GM21423 (cell line): ENCODE results near the gene SPOUT1.
A peak's percentile ranks its signal among the peaks of the same experiment; 100 is the strongest.
"Not testable (repeated sequence)": the region's sequence is repeated elsewhere in the genome, so short reads cannot be mapped to it uniquely, and the experiment has no call there.

Source experiments
- ATAC-seq: cut with Tn5 transposase; IDR thresholded peaks from one replicate; pipeline ENCODE4 v1.9.1; 2021; ENCODE audit warnings: mild to moderate bottlenecking, moderate library complexity; ENCODE audit not compliant: unreplicated experiment

The SPOUT1 gene

DNA sequence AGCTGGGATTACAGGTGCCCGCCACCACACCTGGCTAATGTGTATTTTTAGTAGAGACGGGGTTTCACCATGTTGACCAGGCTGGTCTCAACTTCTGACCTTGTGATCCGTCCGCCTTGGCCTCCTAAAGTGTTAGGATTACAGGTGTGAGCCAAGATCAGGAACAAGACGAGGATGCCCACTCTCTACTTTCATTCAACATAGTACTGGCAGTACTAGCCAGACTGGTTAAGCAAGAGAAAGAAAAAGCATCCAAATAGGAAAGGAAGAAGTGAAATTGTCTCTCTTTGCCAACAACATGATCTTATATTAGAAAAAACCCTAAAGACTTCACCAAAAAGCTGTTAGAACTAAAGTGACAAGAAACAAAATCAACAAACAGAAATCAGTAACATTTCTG lies 18.7 kb downstream of the SPOUT1 start:
- no peak for ATAC-seq

DNA sequence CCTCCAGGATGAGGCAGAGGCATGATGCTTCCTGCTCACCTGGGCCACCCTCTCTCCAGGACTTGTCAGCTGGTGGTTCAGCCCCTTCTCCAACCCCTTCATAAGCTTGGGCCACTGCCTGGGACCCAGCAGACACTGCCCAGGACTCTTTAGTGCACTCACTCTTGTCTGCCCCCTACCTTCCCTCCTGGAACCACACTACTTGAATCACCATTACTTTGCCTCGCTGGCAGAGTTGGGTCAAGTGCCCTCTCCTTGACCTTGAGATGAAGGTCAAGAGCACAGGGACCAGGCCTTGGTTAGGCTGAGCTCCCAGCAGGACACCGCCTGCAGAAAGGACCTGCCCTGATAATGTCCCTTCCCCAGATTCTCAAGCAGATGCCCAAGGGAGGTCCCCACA lies 19.8 kb downstream of the SPOUT1 start:
- no peak for ATAC-seq

DNA sequence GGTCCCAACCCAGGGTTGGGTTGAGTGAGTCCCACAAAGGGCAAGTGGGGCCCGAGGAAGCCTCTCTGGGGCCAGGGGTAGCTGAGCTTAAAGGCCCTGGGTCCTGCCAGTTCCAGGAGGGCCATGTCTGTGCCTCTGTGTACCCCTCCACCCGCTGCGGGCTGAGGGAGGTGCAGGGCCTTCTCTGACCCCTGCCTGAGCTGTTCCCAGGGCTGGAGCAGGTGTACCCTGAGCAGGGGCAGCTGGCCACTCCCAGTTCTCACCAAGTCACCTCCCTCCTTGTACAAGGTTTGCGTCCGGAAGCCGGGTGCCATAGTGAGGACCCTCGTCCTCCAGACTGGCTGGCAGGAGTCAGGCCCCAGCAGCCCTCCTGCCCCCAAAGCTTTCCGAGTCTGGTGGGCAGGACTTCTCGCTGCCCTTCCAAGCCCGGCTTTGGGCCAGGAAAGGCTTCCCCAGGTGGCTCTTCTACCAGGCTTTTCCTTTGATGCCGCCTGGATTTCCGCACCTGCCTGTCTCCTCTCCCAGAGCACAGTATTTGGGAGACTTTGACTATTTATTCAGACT lies 20.5 kb downstream of the SPOUT1 start:
- ATAC-seq: no peak

DNA sequence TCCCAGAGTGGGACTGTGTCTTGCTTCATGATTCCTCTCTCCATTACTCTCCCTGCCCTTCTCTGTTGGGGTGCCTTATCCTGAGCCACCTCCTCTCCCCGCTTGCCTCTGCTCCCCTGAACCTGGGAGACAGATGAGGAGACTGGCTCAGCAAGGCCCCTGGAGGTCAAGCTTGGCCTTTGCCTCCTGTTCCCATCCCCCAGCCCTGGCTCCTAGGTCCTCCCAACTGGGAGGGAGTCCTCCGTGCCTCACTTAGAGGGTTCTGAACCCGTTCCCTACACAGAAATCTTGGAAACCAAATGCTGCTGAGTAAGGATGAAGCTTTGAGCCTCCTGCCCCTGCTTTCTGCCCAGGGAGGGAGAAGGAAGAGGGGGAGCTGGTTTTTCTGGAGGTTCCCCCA lies 21.1 kb downstream of the SPOUT1 start:
- no peak for ATAC-seq

DNA sequence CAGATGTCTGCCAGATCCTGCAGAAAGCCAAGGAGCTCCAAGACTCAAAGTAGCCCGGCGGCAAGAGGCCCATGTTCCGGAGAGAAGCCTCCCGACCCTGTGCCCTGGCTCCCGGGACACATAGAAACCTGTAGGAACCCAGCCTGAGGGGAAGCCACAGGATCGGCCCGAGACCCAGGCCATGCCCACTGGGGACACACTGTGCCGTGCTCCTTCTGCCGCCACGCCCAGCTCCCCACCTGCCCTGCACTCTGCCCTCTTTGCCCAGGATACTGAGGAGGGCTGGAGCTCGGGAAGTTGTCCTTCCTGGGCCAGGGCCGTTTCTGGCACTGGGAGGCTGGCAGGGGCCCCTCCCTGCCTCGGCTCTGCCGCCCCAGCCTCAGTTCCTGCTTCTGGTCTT lies 21.8 kb downstream of the SPOUT1 start:
- ATAC-seq: no peak

DNA sequence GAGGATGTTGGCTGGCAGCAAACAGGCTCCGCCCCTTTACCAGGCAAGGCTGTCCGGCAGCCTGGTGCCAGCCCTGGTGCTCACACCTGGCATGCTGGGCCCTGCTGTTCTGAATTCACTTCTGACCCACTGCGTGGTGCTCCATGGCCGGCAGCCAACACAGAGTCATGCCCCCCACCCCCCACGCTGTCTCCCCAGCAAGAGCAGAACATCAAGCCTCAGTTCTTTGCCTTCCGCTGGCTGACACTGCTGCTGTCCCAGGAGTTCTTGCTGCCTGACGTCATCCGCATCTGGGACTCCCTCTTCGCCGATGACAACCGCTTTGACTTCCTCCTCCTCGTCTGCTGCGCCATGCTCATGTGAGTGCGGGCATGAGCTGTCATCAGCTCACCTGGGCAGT lies 23.9 kb downstream of the SPOUT1 start:
- no peak for ATAC-seq

DNA sequence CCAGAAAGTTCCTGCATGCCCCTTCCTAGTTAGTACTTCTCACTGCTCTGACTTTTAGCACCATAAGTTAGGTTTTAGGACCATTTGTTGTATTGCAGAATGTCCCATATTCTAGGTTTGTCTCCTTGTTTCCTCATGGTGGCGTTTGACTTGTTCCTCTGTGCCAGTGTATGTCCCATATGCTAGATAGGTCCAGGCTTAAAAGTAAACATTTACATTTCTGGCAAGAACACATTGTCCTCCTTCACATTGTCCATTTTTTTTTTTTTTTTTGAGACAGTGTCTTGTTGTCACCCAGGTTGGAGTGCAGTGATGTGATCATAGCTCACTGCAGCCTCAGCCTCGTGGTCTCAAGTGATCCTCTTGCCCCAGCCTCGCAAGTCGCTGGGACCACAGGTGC lies 27.1 kb downstream of the SPOUT1 start:
- ATAC-seq: no peak

DNA sequence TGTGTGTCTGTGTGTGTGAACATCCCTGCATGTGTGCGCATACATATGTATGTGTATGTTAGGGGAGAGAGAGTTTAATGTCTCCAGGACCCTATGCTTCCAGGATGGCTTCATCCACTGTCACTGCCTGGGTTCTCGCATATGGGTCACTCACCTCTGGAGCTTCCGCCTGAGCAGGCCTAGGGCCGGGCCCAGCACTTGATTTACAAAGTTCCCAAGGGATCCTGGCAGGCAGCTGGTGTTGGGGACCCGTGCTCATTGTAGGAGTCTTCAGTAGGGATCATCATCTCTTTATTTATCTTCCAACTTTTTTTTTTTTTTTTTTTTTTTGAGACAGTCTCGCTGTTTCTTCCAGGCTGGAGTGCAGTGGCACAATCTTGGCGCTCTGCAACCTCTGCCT lies 29.5 kb downstream of the SPOUT1 start:
- ATAC-seq: no peak

DNA sequence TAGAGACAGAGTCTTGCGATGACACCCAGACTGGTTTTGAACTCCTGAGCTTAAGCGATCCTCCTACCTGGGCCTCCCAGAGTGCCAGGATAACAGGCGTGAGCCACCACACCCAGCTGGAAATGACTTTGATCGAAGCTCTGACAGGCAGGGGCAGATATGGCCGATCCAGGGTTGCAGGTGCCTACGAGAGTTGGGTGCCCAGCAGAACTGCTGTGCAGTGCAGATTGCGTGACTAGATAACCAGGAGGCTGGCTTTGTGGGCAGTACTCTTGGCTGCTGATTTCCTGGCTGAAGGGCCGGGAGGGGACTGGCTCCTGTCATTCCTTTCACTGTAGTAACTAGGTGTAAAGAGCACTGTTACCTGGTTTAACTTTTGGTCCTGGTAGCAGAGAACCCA lies 30.7 kb downstream of the SPOUT1 start:
- no peak for ATAC-seq

DNA sequence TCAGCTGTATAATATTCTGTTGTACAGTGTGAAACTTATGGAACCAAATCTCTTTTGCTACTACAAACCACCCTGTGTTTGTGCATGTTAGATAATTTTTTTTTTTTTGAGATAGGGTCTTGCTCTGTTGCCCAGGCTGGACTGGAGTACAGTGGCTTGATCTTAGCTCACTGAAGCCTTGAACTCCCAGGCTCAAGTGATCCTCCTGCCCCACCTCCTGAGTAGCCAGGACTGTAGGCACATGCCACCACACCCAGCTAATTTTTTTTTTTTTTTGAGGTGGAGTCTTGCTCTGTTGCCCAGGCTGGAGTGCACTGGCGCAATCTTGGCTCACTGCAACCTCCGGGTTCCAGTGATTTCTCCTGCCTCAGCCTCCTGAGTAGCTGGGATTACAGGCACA lies 34.6 kb downstream of the SPOUT1 start:
- not testable (repeated sequence) for ATAC-seq

DNA sequence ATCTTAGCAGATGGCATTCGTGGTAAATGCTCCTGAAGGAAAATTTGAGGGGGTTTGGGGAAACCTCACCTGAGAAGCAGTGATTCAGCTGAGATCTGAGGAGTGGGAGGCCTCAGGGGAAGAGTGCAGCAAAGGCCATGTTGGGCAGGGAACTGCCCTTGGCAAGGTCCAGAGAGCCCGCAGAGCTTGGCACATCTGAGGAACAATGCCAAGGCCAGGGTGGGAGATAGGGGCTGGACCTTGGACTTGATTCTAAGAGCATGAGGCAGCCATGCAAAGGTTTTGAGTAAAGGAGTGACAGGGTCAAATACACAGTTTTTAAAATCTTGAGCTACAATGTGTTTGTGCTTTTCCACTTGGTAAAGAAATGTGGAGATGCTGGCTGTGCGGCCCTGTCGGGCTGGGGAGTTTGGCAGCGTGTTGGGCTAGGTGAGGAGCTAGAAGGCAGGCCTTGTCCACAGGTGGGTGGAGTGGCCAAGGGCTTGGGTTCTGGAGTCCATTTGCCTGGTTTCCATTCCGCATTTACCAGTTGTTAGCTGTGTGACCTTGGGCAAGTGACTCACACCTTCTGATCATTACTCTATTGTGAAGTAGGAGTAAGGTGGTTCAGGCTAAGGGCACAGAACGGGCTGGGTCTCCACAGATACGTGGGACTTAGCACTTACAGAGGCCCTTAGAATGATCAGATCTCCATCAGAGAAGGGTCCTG lies 36.5 kb downstream of the SPOUT1 start:
- ATAC-seq: no peak

DNA sequence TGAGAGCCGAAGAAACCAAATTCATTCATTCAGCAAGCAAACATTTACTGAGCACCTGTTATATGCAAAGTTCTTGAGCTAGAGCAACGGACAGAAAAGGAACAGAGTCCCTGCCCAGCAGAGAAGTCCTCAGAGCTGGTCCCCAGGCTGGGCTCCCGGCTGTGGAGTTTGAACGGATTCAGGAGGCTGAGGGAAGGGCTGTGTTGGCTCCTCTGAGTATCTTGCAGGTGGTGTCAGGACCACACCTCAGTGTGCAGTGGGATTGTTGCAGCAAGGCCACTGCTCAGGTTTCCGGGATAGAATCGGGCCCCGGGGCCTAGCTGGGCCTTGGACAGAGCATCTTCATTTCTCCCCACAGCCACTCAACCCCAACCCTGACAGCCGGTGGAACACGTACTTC lies 37.5 kb downstream of the SPOUT1 start:
- no peak for ATAC-seq

DNA sequence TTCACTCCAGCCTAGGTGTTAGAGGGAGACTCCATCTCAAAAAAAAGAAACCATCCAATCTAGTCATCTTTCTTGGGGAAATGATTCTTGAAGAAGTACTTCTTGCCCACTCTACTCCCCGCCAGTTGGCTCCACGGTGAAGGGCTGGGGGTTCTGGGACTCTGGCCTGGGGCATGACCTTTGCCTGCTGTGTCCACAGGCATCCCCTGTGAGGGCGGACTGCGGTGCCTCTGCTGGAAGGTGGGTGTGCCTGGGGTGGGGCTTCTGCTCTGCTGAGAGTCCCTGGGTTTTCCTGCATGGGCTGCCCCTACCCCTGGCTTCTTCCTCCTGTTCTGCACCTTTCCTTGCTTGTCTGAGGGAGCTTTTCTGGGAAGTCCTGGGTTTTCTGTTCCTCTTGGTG lies 39.1 kb downstream of the SPOUT1 start:
- no peak for ATAC-seq

DNA sequence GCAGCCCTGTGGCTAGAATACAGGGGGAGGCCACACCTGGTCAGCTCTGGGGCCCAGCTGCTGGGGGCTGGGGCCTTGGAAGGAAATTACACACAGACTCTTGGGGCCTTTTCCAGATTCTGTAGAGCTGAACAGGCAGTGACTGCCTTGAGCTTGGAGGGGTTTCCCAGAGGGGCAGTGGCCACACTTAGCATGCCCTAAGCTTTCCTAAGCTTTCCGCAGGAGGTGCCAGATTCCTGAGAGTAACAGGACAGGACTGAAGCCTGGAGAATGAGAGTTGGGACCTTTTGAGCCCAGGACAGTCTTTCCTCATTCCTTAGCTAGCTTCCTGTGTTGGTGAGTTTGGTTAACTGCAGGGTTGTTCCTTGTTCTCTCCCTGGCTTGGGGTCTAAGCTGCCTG lies 41.1 kb downstream of the SPOUT1 start:
- ATAC-seq: no peak

DNA sequence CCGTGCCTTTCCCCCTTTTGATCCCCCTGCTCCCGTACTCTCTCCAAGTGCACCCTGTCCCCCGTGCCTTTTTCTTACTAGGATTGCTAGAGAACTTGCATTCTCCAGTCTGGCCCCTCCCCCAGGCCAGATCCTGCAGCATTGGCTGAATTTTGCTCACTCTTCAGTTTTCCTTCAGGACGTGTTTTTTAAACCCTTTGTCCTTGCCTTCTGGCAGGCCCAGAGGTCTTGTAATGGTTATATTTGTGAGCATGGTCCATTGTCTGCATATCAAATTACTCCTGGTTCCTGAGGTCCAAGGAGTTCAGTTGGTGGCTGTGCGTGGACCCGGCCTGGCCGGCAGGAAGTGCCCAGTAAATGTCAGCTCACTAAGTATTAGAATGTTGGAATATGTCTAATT lies 41.9 kb downstream of the SPOUT1 start:
- no peak for ATAC-seq

DNA sequence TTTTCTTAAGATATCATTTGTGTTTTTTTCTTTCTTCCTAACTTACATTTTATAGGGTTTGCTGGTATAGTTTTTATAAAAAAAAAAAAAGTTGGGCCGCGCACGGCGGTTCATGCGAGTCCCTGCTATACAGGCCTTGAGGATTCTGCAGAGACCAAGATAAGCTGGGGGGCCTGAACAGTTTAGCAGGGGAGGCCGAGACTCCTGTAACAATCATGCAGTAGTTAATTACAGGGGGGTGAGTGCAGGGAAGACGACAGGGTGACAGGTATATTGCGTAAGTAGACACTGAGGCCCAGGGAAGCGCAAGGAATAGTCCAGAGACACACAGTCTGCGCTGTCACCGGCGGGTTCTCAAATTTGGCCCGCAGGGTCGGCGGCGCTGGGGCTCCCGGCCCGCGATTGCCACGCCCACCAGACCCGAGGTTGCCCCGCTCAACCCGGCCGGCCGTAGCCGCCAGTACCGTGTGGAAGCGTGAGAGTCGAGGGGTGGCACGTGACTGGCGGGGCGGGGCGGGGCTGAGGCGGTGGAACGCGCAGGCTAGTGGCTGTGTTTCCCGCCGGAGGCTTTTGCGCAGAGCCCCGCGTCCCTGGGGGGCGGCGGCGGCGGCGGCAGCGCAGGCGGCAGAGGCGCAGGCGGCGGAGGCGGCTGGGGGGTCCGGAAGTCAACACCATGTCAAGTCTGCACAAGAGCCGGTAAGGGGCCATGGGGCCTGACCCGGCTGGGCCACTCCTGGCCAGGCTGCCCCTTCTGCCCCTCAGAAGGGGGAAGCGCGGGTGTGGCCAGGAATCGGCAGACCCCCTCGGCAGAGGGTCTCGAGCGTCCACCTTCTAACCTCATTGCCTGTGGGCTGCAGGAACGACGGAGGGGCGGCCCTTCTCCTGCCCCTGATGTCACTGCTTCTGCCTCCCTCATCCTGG lies 42.7 kb downstream of the SPOUT1 start, which contains the start of gene TBC1D13:
TBC1D13 (plus strand) TSS at position 573 of the 921 bp plus-strand sequence; CDS start at position 674, 101 bp downstream.
- ATAC-seq: peak; percentile 85

DNA sequence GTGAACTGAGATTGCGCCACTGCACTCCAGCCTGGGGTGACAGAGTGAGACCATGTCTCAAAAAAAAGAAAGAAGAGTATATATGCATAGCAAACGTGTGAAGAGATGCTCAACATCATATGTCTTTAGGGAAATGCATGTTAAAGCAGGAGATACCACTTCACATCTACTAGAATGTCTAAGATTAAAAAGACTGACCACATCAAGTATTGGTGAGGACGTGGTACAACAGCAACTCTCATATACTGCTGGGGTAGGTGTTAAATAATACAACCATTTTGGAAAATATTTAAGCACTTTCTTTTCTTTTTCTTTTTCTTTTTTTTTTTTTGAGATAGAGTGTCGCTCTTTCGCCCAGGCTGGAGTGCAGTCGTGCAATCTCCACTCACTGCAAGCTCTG lies 44.2 kb downstream of the SPOUT1 start:
- no peak for ATAC-seq

DNA sequence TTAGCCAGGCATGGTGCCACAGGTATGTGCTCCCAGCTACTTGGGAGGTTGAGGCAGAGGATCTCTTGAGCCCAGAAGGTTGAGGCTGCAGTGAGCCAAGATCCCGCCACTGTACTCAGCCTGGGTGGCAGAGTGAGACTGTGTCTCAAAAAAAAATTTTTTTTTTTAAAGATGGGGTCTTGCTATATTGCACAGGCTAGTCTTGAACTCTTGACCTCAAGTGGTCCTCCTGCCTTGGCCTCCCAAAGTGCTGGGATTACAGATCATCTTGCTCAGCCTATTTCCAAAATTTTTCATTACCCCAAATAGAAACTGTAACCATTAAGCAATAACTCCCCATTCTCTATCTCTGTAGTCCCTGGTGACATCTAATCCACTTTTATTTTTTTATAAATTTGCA lies 46.9 kb downstream of the SPOUT1 start:
- ATAC-seq: no peak

DNA sequence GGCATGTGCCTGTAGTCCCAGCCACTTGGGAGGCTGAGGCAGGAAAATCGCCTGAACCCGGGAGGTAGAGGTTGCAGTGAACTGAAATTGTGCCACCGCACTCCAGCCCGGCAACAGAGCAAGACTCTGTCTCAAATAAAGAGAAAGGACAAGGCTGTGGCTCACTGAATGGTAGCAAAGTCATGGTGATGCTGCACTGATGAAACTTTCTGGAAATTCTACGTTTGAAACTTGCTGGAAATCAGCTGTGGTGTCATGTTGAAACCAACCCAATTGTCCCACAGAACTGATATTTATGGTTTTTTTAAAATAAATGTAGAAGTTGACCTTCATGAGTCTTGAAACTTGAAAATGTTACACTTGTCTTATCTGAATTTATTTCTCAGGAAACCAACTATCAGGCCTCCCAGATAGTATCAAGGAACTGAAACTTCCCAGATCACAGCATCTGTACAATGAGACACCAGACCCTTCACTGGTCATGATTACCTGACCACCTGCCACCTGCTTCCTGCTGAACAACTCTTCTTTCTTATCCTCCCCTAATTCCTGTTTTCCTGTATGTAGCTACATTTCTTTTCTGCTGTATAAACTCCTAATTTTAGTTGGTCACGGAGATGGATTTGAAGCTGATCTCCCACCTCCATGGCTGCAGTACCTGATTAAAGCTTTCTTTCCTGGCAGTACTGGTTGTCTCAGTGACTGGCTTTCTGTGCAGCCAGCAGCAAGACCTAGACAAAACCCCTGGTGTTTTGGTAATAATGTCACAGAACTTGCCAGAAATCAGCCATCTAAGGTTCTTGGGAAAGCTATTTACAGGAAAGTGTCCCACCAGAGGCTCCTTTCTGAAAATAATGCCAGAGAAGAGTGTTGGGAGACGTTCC lies 48.2 kb downstream of the SPOUT1 start:
- ATAC-seq: no peak

DNA sequence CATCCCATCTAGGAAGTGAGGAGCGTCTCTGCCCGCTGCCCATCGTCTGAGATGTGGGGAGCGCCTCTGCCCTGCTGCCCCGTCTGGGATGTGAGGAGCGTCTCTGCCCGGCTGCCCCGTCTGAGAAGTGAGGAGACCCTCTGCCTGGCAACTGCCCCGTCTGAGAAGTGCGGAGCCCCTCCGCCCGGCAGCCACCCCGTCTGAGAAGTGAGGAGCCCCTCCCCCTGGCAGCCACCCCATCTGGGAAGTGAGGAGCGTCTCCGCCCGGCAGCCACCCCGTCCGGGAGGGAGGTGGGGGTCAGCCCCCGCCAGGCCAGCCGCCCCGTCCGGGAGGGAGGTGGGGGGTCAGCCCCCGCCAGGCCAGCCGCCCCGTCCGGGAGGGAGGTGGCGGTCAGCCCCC lies 49.5 kb downstream of the SPOUT1 start:
- not testable (repeated sequence) for ATAC-seq

DNA sequence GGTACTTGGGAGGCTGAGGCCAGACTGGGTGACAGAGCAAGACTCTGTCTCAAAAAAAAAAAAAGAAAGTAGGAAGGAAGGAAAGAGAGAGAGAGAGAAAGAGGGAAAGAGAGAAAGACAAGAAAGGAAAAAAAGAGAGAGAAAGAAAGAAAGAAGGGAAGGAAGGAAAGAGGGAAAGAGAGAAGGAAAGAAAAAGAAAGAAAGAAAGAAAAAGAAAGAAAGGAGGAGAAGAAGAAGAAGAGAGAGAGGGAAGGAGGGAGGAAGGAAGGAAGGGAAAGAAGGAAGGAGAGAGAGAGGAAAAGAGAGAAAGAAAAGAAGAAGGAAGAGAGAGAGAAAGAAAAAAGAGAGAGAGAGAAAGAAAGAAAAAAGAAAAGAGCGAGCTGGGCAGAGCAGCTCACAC lies 54.8 kb downstream of the SPOUT1 start:
- no peak for ATAC-seq
